Osteoblast (primary cell): ENCODE data around the gene DHRSX. TPM values are rescaled to one million over a fixed set of nuclear protein-coding genes. Genes with fewer than 3 reads are reported as not detected.

Experiments
- DNase-seq: peaks from one replicate; pipeline ENCODE4 v3.0.0; 2011; ENCODE audit warnings: low spot score, mixed read lengths; ENCODE audit not compliant: insufficient read length; ENCODE audit errors: missing footprints
- H2AFZ ChIP-seq: 2 replicates; pipeline ENCODE4 v1.6.0; 2011; ENCODE audit warnings: mild to moderate bottlenecking, low read length
- H3K27ac ChIP-seq: 2 replicates; pipeline ENCODE4 v1.5.1; 2011; ENCODE audit warnings: mild to moderate bottlenecking, low read depth, low read length, moderate library complexity
- H3K27me3 ChIP-seq: 2 replicates; pipeline ENCODE4 v1.6.0; 2012; ENCODE audit warnings: mild to moderate bottlenecking, control low read depth, inconsistent platforms, low read length, moderate library complexity; ENCODE audit not compliant: insufficient read depth
- H3K36me3 ChIP-seq: 2 replicates; pipeline ENCODE4 v1.5.1; 2011; ENCODE audit warnings: mild to moderate bottlenecking, low read length, control low read depth, moderate library complexity; ENCODE audit not compliant: insufficient read depth
- H3K4me1 ChIP-seq: 2 replicates; pipeline ENCODE4 v1.5.1; 2011; ENCODE audit warnings: mild to moderate bottlenecking, low read length, control low read depth, moderate library complexity; ENCODE audit not compliant: insufficient read depth
- H3K4me2 ChIP-seq: 2 replicates; pipeline ENCODE4 v1.6.0; 2011; ENCODE audit warnings: mild to moderate bottlenecking, low read length; ENCODE audit not compliant: insufficient read depth
- H3K4me3 ChIP-seq: fragments of 200-600 bp; sonication (generic); 3 replicates; pipeline ENCODE4 v1.5.1; 2012; ENCODE audit warnings: mild to moderate bottlenecking, low read length, inconsistent platforms; ENCODE audit not compliant: insufficient read depth
- H3K79me2 ChIP-seq: 2 replicates; pipeline ENCODE4 v1.6.0; 2012; ENCODE audit warnings: mild to moderate bottlenecking, low read length, control low read depth, inconsistent platforms; ENCODE audit not compliant: insufficient read depth
- H3K9me3 ChIP-seq: 2 replicates; pipeline ENCODE4 v1.5.1; 2011; ENCODE audit warnings: low read depth, low read length, control low read depth
- H4K20me1 ChIP-seq: 2 replicates; pipeline ENCODE4 v1.6.0; 2012; ENCODE audit warnings: mild to moderate bottlenecking, low read length, control low read depth; ENCODE audit not compliant: insufficient read depth
- total RNA-seq: library from RNA; depleted of rRNA; stranded (reverse); fragments of >200 nt; gene quantifications from 2 replicates; pipeline ENCODE4 v1.2.3, GENCODE V29; 2012
- TF ChIP-seq, protein P1 (sequence below): IDR thresholded peaks from 2 replicates; pipeline ENCODE4 v1.5.1; 2011; ENCODE audit warnings: mild to moderate bottlenecking, low read depth, low read length, moderate library complexity; ENCODE audit errors: extremely low read depth

DHRSX gene
- total RNA-seq, 1 donor = 37.6 TPM

GRCh38 chrX:2409796-2410195 is 91.0 kb downstream of the DHRSX start:
- Histone ChIP-seq H3K27ac (no peak overlapping the region), H3K4me3 (no peak overlapping the region), H3K9me3 (peaks cover 2% of the 10 kb centered on the region), H3K4me2 (no peak overlapping the region), H3K79me2 (peaks cover 7% of the 10 kb centered on the region), H3K4me1 (no peaks in the 10 kb centered on the region), H3K27me3 (no peaks in the 10 kb centered on the region), H4K20me1 (peaks cover 13% of the 10 kb centered on the region), H3K36me3 (peaks cover 11% of the 10 kb centered on the region), H2AFZ (no peak overlapping the region)
- DNase-seq = no peak
- TF ChIP-seq, protein P1, sequence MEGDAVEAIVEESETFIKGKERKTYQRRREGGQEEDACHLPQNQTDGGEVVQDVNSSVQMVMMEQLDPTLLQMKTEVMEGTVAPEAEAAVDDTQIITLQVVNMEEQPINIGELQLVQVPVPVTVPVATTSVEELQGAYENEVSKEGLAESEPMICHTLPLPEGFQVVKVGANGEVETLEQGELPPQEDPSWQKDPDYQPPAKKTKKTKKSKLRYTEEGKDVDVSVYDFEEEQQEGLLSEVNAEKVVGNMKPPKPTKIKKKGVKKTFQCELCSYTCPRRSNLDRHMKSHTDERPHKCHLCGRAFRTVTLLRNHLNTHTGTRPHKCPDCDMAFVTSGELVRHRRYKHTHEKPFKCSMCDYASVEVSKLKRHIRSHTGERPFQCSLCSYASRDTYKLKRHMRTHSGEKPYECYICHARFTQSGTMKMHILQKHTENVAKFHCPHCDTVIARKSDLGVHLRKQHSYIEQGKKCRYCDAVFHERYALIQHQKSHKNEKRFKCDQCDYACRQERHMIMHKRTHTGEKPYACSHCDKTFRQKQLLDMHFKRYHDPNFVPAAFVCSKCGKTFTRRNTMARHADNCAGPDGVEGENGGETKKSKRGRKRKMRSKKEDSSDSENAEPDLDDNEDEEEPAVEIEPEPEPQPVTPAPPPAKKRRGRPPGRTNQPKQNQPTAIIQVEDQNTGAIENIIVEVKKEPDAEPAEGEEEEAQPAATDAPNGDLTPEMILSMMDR = no peak

DNA sequence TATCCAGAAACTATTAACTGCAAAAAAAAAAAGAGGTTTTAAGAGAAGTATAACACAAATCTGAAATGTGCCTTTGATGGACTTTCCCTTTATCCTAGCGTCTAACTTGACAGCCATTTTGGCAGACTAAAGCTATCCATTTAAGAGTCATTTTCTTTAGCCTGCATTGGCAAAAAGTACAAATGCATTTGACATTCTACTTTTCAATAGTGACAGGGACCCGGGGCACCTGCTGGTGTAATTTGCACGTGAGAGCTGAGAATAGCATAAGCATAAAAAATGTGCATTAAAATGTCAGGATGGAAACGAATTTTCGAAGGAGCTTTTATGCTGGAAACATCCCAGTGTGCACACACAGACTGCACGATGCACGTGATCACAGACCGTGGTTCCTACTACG is 91.9 kb downstream of the DHRSX start:
- Histone ChIP-seq H2AFZ (no peak overlapping the region), H3K36me3 (peaks cover 11% of the 10 kb centered on the region), H3K4me3 (no peak overlapping the region), H4K20me1 (peaks cover 5% of the 10 kb centered on the region), H3K9me3 (peaks cover 2% of the 10 kb centered on the region), H3K27me3 (no peaks in the 10 kb centered on the region), H3K79me2 (no peaks in the 10 kb centered on the region), H3K4me2 (no peak overlapping the region), H3K4me1 (no peaks in the 10 kb centered on the region), H3K27ac (no peak overlapping the region)
- peak; percentile 19 for DNase-seq
- TF ChIP-seq, protein P1 = no peak

- H3K79me2 ChIP-seq = no peaks in the 10 kb centered on the region
- DNase-seq = peak; percentile 32
- TF ChIP-seq, protein P1 = no peak
- peaks cover 2% of the 10 kb centered on the region for H3K9me3 ChIP-seq
- no peak overlapping the region for H3K4me2 ChIP-seq
- no peak overlapping the region for H2AFZ ChIP-seq
- H3K4me1 ChIP-seq = no peaks in the 10 kb centered on the region
- peaks cover 11% of the 10 kb centered on the region for H3K36me3 ChIP-seq
- peaks cover 5% of the 10 kb centered on the region for H4K20me1 ChIP-seq
- no peak overlapping the region for H3K4me3 ChIP-seq
- no peak overlapping the region for H3K27ac ChIP-seq
- no peaks in the 10 kb centered on the region for H3K27me3 ChIP-seq
Observed at GRCh38 chrX:2406891-2407518, 93.8 kb downstream of the DHRSX start.

- H3K9me3 ChIP-seq = peaks cover 2% of the 10 kb centered on the region
- no peaks in the 10 kb centered on the region for H3K4me1 ChIP-seq
- H3K79me2 ChIP-seq = no peaks in the 10 kb centered on the region
- H3K4me2 ChIP-seq = no peak overlapping the region
- H3K27me3 ChIP-seq = no peaks in the 10 kb centered on the region
- peak; percentile 50 for DNase-seq
- no peak overlapping the region for H2AFZ ChIP-seq
- H3K36me3 ChIP-seq = peaks cover 11% of the 10 kb centered on the region
- H3K27ac ChIP-seq = no peak overlapping the region
- H4K20me1 ChIP-seq = peaks cover 5% of the 10 kb centered on the region
- TF ChIP-seq, protein P1 = no peak
- H3K4me3 ChIP-seq = no peak overlapping the region
Observed at GRCh38 chrX:2404776-2405175, 96.0 kb downstream of the DHRSX start.
